PC-3 (cell line): ENCODE measurements around the gene NRARP.

ENCODE experiments used
- CTCF ChIP-seq: fragments of 300-600 bp; sonication (generic); conservative IDR thresholded peaks from 2 replicates; pipeline ENCODE4 v1.5.1; 2017; ENCODE audit warnings: antibody characterized with exemption, low read depth, mild to moderate bottlenecking, low read length
- EZH2 ChIP-seq: fragments of 300-600 bp; sonication (generic); IDR thresholded peaks from one replicate; pipeline ENCODE4 v1.6.1; 2017; ENCODE audit warnings: antibody characterized with exemption, mild to moderate bottlenecking, low read length; ENCODE audit not compliant: unreplicated experiment
- EZH2phosphoT487 ChIP-seq: fragments of 300-600 bp; sonication (generic); IDR thresholded peaks from 2 replicates; pipeline ENCODE4 v1.6.1; 2018; ENCODE audit warnings: mild to moderate bottlenecking, antibody characterized with exemption, low read length, borderline replicate concordance

- TF ChIP-seq CTCF (no peak), EZH2 (no peak), EZH2phosphoT487 (no peak)
Measured at GRCh38 chr9:137256362-137256761, 45.7 kb downstream of the NRARP start.
